Measurements from ENCODE around the gene RAB8B. TPM values are rescaled to one million over a fixed set of nuclear protein-coding genes. Genes with fewer than 3 reads are reported as not detected.

Gene RAB8B
- total and polyA plus RNA-seq, 9 of the 15 experiments (the other 6 are each of a cell fraction or from before 2014, with no cell fraction given), result 7.8 to 32.1 (median 24.2) TPM

DNA sequence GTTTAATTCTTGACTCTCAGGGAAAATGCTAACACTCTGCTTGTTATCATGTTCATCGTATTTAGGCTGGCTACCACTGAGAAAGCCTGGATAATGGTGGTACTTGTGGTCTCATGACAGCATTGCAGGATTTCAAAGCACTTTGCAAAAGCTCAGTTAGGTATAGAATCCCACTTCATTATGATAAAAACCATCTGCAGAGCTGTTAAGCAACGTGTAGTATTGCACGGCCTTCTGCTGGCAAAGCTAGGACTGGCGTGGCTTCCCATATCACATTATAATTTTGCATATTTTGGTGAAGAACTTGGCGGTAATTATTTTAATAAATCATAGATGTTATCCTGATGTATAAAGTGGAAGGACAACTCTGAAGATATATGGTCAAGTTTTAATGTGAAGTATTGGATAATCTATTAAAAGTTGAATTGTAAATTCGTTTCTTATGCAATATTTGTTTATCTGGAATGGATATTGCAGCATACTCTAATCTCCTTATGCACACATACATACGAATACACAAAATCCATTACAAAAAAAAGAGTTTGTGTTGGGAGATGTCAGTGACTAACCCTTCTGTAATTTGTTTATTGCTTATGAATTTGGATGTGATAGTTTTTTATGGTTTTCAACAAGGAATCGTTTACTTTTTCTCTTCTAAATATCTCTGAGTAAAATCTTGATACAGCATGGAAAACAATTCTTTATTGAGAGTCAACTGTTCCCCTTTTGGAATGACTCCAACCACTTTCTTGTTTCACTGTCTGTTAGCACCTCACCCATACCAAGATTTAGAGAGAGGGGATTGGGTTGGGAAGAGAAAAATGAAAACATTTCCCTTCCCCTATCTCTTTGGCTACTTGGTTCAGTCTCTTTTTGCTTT lies 9.2 kb downstream of the RAB8B start (continued):
- TF ChIP-seq, protein P1, sequence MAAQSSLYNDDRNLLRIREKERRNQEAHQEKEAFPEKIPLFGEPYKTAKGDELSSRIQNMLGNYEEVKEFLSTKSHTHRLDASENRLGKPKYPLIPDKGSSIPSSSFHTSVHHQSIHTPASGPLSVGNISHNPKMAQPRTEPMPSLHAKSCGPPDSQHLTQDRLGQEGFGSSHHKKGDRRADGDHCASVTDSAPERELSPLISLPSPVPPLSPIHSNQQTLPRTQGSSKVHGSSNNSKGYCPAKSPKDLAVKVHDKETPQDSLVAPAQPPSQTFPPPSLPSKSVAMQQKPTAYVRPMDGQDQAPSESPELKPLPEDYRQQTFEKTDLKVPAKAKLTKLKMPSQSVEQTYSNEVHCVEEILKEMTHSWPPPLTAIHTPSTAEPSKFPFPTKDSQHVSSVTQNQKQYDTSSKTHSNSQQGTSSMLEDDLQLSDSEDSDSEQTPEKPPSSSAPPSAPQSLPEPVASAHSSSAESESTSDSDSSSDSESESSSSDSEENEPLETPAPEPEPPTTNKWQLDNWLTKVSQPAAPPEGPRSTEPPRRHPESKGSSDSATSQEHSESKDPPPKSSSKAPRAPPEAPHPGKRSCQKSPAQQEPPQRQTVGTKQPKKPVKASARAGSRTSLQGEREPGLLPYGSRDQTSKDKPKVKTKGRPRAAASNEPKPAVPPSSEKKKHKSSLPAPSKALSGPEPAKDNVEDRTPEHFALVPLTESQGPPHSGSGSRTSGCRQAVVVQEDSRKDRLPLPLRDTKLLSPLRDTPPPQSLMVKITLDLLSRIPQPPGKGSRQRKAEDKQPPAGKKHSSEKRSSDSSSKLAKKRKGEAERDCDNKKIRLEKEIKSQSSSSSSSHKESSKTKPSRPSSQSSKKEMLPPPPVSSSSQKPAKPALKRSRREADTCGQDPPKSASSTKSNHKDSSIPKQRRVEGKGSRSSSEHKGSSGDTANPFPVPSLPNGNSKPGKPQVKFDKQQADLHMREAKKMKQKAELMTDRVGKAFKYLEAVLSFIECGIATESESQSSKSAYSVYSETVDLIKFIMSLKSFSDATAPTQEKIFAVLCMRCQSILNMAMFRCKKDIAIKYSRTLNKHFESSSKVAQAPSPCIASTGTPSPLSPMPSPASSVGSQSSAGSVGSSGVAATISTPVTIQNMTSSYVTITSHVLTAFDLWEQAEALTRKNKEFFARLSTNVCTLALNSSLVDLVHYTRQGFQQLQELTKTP (IDR thresholded peaks at IDR 0.05; ENCODE audit: low read depth in 1 of 2, partially characterized antibody in 2 of 2), result peak in 1 of 2 experiments; percentile 25
- TF ChIP-seq SMAD4 (CRISPR knock-in tag; conservative IDR thresholded peaks at IDR 0.05), result no peak
- peak; percentile 66 for TF ChIP-seq ARID1B (IDR thresholded peaks at IDR 0.05)
- TF ChIP-seq, protein P2, sequence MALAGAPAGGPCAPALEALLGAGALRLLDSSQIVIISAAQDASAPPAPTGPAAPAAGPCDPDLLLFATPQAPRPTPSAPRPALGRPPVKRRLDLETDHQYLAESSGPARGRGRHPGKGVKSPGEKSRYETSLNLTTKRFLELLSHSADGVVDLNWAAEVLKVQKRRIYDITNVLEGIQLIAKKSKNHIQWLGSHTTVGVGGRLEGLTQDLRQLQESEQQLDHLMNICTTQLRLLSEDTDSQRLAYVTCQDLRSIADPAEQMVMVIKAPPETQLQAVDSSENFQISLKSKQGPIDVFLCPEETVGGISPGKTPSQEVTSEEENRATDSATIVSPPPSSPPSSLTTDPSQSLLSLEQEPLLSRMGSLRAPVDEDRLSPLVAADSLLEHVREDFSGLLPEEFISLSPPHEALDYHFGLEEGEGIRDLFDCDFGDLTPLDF (CRISPR knock-in tag; IDR thresholded peaks at IDR 0.05), result no peak
- TF ChIP-seq, protein P3, sequence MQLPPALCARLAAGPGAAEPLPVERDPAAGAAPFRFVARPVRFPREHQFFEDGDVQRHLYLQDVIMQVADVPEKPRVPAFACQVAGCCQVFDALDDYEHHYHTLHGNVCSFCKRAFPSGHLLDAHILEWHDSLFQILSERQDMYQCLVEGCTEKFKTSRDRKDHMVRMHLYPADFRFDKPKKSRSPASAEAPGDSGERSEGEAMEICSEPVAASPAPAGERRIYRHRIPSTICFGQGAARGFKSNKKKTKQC (CRISPR knock-in tag; IDR thresholded peaks at IDR 0.05), result no peak
- TF ChIP-seq TCF7L2 (IDR thresholded peaks at IDR 0.05; ENCODE audit: low read depth, low read length), result peak; percentile 79; the same call in 1 of the 2 replicates
- no peak for TF ChIP-seq ZNF347 (CRISPR knock-in tag; IDR thresholded peaks at IDR 0.05; ENCODE audit: low read depth)
- TF ChIP-seq SPI1 (IDR thresholded peaks at IDR 0.05; ENCODE audit: borderline replicate concordance, low read depth, low read length), result no peak
- peak; percentile 96 for TF ChIP-seq CEBPB (tag; IDR thresholded peaks at IDR 0.05)
- 0 out of 2 replicates have a peak, but pooled peaks have one; percentile 30 for TF ChIP-seq SMARCE1 (IDR thresholded peaks at IDR 0.05)
- TF ChIP-seq, protein P4, sequence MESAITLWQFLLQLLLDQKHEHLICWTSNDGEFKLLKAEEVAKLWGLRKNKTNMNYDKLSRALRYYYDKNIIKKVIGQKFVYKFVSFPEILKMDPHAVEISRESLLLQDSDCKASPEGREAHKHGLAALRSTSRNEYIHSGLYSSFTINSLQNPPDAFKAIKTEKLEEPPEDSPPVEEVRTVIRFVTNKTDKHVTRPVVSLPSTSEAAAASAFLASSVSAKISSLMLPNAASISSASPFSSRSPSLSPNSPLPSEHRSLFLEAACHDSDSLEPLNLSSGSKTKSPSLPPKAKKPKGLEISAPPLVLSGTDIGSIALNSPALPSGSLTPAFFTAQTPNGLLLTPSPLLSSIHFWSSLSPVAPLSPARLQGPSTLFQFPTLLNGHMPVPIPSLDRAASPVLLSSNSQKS (CRISPR knock-in tag; IDR thresholded peaks at IDR 0.05), result no peak
